ENCODE data around the gene CD1D.
A peak's percentile ranks its signal among the peaks of the same experiment; 100 is the strongest.
"Not testable (repeated sequence)": the region's sequence is repeated elsewhere in the genome, so short reads cannot be mapped to it uniquely, and the experiment has no call there.

CD1D gene

GRCh38 chr1:158180741-158181576 lies at the start of gene CD1D:
Gene CD1D, plus strand, starts transcription at chr1:158180895. Its CDS starts 207 bp downstream, at chr1:158181102.
- no peak for DNase-seq

DNA sequence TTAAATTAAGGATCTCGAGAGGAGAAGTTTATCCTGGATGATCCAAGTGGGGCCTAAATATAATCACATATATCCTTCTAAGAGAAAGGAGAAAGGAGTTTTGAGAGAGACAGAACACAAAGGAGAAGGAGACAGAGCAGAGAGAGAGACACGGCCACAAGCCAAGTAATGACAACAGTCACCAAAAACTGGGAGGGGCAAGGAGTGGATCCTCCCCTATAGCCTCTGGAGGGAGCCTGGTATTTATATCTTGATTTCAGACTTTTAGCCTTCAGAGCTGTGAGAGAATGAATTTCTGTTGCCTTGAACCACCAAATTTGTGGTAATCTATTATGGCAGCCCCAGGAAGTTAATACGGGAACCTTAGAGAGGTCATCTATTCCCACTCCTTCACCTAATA lies 49.5 kb upstream of the CD1D start:
- no peak for DNase-seq

- DNase-seq, result no peak
Observed at GRCh38 chr1:158140764-158141192, 39.9 kb upstream of the CD1D start.

GRCh38 chr1:158145173-158145719 lies 35.4 kb upstream of the CD1D start:
- DNase-seq, result no peak

GRCh38 chr1:158146165-158146564 lies 34.5 kb upstream of the CD1D start:
- no peak for DNase-seq

GRCh38 chr1:158146739-158147138 lies 34.0 kb upstream of the CD1D start:
- no peak for DNase-seq

DNA sequence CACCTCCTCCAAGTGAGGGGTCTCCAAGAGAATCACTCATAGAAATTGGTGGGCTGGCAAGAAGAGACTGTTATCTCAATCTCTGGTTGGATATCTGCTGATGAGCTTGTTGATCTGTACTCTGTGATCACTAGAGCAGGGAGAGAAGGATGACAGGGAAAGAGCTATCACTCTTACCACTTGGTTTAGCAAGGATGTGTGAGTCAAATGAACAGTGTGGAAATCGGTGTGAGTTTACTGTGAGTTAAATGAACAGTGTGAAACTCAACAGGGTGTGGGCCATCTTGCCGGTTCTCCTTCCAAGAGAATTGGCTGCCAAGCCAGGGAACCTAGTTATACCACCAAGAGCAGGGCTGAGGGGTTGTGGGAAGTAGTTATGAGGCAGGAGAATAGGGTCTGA lies 33.3 kb upstream of the CD1D start:
- DNase-seq, result no peak

DNA sequence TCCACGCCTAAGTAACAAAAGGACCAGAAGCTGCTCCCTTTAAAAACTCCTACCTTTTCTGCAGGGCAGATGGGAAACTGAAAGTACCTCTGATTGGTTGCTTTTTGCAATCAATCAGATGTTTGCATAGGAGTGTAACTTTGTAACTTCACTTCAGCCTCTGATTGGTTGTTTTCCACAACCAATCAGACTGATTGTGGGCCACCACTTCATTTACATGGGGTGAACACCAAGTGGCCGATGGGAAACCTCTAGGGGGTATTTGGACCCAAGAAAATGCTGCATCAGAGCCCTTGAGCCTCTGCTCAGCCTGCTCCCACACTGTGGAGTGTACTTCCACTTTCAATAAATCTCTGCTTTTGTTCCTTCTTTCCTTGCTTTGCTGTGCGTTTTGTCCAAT lies 32.8 kb upstream of the CD1D start:
- no peak for DNase-seq

GRCh38 chr1:158148468-158148867 lies 32.2 kb upstream of the CD1D start:
- DNase-seq, result no peak

DNA sequence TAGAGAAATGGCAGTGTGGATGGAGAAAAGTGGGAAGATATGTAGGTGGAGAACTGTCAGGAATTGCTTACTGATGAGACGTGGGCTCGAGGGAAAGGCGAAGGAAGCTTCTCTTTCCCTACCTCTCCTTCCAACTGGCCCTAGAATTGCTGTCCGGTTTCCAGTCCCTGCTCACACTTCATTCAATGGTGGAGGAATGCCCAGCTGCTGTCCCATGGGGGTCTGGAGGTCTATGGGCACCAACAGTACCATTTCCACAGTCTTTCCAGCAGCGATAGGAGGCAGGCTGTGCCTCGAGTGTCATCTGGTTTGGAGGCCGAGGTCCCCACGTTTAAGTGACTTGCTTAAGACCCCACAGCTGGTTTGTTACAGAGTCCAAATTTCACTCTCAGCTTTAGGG lies 31.5 kb upstream of the CD1D start:
- no peak for DNase-seq

- DNase-seq, result peak; percentile 96
Observed at GRCh38 chr1:158149577-158150269, 31.0 kb upstream of the CD1D start.

DNA sequence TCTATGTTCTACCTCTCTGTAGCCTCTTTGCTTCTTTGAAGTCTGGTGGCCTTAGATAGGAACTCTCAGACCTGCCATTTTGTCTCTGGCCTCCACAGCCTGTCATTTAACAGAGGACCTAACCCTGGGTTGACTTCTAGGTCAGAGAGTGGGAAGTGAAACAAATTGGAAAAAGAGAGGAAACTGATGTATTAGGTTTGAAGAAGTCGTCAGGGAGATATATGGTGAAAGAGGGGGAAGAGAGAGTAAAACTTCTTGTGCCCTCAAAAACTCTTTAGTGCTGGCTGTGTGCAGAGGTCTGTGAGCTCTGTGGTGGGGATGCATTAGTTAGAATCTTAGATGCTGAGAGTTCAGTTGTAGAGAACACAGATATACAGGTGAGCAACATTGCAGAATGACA lies 30.2 kb upstream of the CD1D start:
- no peak for DNase-seq

DNA sequence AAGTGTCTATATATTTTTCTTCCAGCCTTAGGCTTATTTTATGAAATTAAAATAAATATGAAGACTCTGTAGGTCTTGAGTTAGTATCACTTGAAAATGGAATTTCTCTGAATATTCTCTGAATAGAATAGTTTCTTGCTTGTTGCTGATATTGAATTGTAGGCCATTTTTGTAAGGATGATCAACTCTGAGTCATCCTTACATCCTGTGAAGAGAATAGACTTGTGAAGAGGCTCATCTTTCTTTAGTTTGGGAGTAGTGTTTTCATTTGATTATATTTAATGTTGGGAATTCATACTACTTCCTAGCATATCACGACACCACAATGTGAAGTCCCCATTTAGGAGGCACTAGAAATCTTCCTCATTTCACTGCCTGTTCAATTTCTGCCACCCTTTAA lies 27.5 kb upstream of the CD1D start:
- DNase-seq, result no peak

DNA sequence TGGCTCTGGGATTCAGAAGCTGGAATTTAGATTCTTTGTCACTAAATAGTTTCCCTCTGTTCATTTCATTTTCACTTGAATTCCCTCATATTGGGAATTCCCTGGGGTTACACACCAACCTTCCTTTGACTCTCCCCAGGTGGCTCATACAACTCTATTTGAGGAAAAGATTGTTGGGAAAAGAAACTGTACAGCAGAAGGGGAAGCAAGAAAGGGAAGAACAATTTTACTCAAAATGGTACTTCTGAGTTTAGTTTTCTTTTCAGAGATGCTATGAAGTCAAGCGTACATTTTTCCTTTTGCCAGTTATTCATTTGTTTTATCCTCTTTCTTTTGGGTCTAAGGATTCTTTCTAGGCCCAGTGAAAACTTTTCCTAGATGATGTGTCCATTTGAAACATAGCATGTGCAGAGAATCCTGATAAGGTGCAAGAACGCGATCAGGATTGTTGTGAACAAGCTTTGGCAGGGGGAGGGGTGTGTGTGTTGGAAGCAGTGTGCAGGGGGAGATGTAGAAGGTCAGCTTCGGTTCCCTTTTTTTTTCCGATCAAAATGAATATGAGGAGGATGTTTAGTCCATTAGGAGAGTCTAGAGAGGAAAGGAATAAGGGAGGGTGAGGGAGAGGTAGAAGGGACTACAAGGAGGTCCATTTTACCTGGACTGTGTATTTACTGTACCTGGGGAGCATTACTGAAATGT lies 26.8 kb upstream of the CD1D start:
- no peak for DNase-seq

DNA sequence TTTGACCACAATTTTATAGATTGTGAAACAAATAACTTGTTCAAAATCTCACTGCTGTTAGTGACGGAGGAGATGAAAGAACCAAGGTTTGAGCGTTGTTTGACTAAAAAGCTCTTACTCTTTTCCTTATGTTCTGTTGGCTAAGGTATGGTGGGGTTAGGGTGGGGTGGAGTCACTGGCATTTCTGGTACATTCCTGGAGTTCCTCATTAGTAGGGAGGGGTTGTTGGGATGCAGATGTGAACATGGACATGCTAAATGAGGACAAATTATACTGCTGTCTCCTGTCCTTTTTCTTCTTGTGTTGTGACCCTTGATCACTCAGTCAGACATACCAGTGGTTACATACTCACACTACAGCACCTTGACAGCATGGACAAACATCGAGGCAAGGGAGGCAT lies 26.2 kb upstream of the CD1D start:
- DNase-seq, result no peak

DNA sequence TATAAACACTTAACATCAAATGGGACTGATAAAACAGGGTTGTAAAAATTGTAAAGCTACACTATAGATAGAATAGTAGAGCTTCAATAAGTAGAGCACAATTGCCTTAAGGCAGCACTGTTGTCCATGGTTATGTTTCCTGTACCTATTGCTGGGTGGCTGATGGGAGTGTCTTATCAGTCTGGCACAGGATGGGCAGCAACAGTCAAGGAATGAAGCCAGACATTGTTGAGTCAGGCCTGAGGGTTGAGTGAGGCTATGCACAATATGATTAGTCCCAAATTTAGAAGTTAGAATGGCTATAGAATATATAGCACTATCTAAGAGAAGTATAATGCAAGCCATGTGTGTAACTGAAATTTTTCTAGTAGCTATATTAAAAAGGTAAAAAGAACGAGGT lies 25.0 kb upstream of the CD1D start:
- no peak for DNase-seq

DNA sequence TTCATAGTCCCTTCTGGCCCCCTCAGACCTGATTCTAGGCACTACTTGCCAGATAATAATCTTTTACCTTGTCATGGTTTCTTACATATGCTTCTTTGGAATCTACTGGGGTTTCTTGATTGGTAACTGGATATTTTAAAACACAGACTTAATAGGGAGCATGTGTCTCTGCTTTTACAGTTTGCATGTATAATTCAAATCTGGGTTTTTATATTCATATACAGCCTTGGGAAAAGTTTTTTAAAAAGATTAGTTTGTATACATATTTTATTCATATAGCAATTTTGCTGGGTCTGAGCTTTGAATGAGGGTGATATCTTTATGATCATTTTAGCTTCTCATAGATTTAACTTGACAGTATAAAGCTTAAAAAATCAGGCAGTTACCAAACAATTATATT lies 21.1 kb upstream of the CD1D start:
- DNase-seq, result no peak

DNA sequence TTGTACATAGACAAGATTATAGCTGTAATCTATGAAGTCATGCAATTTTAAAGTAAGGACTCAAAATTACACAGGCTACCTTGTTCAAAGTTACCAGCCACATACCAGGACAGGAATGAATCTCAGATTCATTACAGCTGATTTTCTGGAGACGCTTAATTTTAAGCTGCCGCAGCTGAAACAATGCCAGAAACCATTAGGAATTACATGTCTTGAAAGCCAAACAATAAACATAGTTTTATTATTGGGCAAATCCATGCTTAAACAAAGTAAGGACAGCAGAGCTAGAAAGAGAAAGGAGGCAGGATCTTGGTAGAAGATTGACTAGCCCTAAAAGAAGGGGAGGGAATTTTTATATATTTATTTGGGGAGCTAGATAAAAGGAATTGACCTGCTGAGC lies 19.2 kb upstream of the CD1D start:
- DNase-seq, result no peak

DNA sequence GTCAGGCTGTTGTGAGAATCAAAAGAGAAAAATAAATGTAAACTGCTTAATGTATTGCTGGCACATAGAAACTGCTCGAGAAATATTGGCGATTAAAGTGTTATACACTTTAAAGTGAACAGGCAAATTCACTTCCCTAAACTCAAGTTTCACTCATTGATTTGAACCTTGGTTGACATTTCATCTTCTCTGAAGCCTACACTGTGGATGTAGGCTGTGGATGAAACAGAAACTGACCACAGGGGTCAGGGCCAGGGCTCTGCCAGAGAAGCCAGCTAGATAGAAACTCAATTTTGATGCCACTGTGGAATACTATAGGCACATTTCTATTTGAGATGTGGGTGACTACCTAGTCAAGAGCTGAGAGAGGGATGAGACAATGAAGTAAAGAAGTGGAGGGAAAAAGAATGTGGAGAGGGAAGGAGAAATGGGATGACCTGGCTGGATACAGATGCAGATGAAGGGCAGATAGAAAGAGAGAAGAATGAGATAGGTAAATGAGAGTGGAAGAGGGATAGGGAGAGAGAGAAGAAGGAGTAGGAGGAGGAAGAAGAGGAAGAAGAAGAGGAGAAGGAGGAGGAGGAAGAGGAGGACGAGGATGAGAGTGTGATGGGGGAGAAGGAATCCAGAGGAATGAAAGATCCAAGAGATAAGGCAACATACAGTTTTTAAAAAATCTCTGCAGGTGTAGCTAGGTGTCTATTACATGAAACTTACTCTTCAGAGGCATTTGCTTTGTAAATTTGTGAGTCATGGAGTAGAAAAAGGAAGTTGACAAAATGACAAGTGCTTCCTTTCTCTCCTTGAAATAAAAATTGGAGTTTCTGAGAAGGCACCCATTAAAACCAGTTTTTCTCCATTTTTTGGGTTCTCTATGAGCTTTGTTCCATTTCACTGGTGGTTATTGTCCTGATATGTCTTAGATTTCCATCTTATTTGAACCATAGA lies 17.4 kb upstream of the CD1D start:
- no peak for DNase-seq

DNA sequence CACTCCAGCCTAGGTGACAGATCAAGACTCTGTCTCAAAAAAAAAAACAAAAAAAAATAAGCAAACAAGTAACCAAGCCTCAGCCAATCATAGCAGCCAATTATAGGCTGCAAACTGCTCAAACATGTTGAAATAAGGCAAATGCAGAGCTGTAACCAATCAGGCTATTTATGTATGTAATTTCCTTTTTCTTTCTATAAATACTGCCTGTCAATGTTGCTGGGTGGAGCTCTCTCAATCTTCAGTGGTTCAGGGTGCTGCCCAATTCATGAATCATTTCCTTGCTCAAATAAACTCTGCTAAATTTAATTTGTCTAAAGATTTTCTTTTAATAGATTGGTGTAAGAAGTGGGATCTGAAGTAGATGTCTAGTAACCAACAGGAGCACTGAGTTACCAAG lies 11.6 kb upstream of the CD1D start:
- no peak for DNase-seq

- DNase-seq, result not testable (repeated sequence)
Observed at GRCh38 chr1:158175915-158176314, 4.8 kb upstream of the CD1D start.

DNA sequence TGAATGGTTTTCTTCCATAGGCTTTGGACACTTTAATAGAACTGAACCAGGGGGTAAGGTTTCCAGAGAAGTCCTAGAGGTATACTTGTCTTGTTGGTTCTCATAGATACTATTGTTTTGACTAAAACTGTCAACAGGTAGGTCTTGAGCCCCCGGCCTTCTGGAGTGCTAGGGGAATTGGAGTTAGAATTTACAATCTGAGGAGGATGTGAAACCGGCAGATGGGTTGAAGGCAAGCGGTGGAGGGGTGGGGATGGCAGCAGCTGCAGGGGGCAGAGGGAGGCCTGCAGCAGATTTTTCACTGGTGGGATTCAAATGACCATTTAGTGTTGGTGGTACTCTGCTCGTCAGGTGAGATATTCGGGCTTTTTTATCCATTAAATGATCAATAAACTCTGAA lies 4.3 kb upstream of the CD1D start:
- no peak for DNase-seq

All from fibroblast of skin of right quadriceps (primary cell).